ENCODE results near the gene FOXP4. TPM values are rescaled to one million over a fixed set of nuclear protein-coding genes. Genes with fewer than 3 reads are reported as not detected.

FOXP4 gene
- total RNA-seq, 2 donors from 2014 or later = 8.6 to 10.5 TPM

DNA sequence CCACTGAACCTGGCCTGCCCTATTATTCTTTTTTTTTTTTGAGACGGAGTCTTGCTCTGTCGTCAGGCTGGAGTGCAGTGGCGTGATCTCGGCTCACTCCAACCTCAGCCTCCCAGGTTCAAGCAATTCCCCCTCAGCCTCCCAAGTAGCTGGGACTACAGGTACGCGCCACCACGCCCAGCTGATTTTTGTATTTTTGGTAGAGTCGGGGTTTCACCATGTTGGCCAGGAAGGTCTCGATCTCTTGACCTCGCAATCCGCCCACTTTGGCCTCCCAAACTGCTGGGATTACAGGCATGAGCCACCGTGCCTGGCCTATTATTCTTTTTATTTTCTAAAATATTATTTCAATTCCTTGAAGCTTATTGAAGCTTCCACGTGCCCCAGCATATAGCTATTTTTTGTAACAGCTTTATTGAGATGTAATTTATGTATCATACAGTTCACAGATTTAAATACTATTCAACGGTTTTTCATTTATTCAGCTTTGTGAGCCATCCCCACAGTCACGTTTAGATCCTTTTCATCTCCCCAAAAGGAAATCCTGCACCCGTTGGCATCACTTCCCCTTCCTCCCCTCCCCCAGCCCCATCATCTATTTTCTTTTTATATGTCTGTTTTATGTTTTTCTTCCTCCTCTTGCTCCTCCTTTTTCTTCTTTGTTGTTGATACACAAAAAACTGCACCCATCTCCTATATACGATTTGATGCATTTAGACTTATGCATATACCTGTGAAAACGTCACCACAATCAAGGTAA is 78.6 kb downstream of the FOXP4 start:
- Histone ChIP-seq H3K4me1 (no peaks in the 10 kb centered on the region), H3K9me3 (no peaks in the 10 kb centered on the region), H3K27ac (no peak overlapping the region), H3K27me3 (no peaks in the 10 kb centered on the region), H3K36me3 (replicated peaks in 1 of 2; ENCODE audit: insufficient read depth in 1 of 2, low read depth in 2 of 2) (no peaks in the 10 kb centered on the region), H3K4me3 (no peak overlapping the region)
- no peak for TF ChIP-seq POLR2A (IDR thresholded peaks at IDR 0.05)
- TF ChIP-seq, protein P1, sequence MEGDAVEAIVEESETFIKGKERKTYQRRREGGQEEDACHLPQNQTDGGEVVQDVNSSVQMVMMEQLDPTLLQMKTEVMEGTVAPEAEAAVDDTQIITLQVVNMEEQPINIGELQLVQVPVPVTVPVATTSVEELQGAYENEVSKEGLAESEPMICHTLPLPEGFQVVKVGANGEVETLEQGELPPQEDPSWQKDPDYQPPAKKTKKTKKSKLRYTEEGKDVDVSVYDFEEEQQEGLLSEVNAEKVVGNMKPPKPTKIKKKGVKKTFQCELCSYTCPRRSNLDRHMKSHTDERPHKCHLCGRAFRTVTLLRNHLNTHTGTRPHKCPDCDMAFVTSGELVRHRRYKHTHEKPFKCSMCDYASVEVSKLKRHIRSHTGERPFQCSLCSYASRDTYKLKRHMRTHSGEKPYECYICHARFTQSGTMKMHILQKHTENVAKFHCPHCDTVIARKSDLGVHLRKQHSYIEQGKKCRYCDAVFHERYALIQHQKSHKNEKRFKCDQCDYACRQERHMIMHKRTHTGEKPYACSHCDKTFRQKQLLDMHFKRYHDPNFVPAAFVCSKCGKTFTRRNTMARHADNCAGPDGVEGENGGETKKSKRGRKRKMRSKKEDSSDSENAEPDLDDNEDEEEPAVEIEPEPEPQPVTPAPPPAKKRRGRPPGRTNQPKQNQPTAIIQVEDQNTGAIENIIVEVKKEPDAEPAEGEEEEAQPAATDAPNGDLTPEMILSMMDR (IDR thresholded peaks at IDR 0.05) = no peak
- ATAC-seq (no peak), DNase-seq (no peak)
- intact Hi-C loops (cut with DNase I) = no loop called here
- WGBS, 2 donors = 79 to 80% methylated on average over 18 of the region's 18 CpGs

DNA sequence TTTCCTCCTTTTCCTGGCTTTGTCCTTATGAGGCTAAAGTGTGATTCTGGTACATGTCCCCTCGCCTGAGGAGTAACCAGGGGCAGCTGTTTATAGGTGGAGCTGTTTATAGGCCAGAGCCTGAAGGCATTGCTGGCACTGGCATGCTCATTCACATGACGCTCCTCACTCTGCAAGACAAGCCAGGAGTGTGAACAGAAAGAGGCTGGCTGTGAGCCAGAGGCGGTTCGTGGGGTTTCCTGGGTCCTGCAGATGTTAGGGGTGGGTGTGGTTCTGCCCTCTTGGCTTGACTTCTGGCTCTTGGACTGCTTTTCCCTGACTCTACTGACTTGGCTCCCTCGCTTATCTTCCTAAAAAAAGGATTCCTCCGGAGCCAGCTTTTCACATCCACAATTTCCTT is 79.3 kb downstream of the FOXP4 start:
- Histone ChIP-seq H3K27me3 (no peaks in the 10 kb centered on the region), H3K4me1 (no peaks in the 10 kb centered on the region), H3K36me3 (replicated peaks in 1 of 2; ENCODE audit: insufficient read depth in 1 of 2, low read depth in 2 of 2) (no peaks in the 10 kb centered on the region), H3K9me3 (no peaks in the 10 kb centered on the region), H3K4me3 (no peak overlapping the region), H3K27ac (no peak overlapping the region)
- no peak for ATAC-seq
- 52 to 60% methylated on average over 5 to 6 of the region's 6 CpGs for WGBS, 2 donors
- no peak for DNase-seq
- TF ChIP-seq, protein P1 (IDR thresholded peaks at IDR 0.05) = no peak
- no peak for TF ChIP-seq POLR2A (IDR thresholded peaks at IDR 0.05)
- intact Hi-C loops (cut with DNase I) = no loop called here

DNA sequence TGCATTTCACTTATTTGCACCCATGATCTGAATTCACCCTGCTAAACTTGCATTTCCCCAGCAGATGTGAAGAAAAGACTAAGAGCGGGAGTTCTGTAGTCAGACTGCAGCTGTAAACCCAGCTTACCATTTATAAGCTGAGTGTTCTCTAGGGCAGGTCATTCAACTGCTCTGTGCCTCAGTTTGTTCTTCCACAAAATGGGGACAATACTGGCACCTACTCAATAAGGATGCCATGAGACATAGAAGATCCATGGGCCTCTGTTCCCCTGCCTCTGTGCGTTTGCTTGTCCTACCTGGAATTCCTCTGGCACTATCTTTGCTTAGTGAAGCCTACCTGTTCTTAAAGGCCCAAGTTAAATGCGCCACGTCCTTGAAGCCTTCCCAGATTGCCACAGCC is 79.8 kb downstream of the FOXP4 start:
- ATAC-seq (no peak), DNase-seq (no peak)
- no peak overlapping the region for H3K4me3 ChIP-seq
- intact Hi-C loops (cut with DNase I) = no loop called here
- H3K9me3 ChIP-seq = no peaks in the 10 kb centered on the region
- no peaks in the 10 kb centered on the region for H3K36me3 ChIP-seq (replicated peaks in 1 of 2; ENCODE audit: insufficient read depth in 1 of 2, low read depth in 2 of 2)
- no peaks in the 10 kb centered on the region for H3K27me3 ChIP-seq
- 88 to 91% methylated on average over 4 of the region's 4 CpGs for WGBS, 2 donors
- H3K27ac ChIP-seq = no peak overlapping the region
- no peaks in the 10 kb centered on the region for H3K4me1 ChIP-seq
- TF ChIP-seq, protein P1 (IDR thresholded peaks at IDR 0.05) = no peak
- TF ChIP-seq POLR2A (IDR thresholded peaks at IDR 0.05) = no peak

DNA sequence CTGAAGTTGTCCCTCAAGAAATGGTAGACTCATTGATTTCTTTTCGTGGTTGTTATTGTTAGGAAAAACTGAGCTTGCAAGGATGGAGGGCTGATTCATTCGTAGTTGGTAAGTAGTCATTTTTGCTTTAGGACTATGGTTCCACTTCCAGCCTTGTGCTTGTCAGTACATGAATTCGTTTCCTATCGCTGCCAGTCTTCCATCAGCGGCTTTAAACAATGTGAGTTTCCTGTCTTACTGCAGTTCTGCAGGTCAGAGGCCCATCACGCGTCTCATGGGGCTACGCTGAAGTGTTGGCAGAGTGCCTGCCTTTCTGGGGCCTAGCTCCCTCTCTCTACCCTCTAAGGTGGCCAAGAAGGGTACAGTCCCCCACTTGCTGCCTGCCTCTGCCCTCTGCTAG is 80.7 kb downstream of the FOXP4 start:
- Histone ChIP-seq H3K27ac (no peak overlapping the region), H3K27me3 (no peaks in the 10 kb centered on the region), H3K9me3 (no peaks in the 10 kb centered on the region), H3K4me1 (no peaks in the 10 kb centered on the region), H3K36me3 (replicated peaks in 1 of 2; ENCODE audit: insufficient read depth in 1 of 2, low read depth in 2 of 2) (no peaks in the 10 kb centered on the region), H3K4me3 (no peak overlapping the region)
- intact Hi-C loops (cut with DNase I) = no loop called here
- 78 to 87% methylated on average over 8 of the region's 8 CpGs for WGBS, 2 donors
- ATAC-seq (no peak), DNase-seq (no peak)
- TF ChIP-seq POLR2A (IDR thresholded peaks at IDR 0.05) = no peak
- TF ChIP-seq, protein P1 (IDR thresholded peaks at IDR 0.05) = no peak

DNA sequence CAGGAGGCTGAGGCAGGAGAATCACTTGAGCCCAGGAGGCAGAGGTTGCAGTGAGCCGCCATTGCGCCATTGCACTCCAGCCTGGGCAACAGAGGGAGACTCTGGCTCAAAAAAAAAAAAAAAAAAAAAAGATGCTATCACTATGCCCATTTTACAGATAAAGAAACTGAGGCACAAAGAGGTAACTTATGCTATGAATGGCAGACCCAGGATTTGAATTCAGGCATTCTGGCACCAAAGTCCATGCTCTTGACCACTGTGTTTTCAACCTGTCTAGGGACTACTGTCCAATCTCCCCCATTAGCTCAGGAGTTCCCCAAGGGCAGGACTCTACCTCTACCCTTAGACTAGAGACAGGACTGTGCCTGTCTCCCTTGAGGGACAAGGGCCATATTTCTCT is 82.9 kb downstream of the FOXP4 start:
- H3K4me3 ChIP-seq = no peak overlapping the region
- H3K9me3 ChIP-seq = no peaks in the 10 kb centered on the region
- H3K27me3 ChIP-seq = no peaks in the 10 kb centered on the region
- 95 to 100% methylated on average over 2 of the region's 2 CpGs for WGBS, 2 donors
- no peak overlapping the region for H3K27ac ChIP-seq
- no peak for DNase-seq
- no peak for ATAC-seq
- TF ChIP-seq, protein P1 (IDR thresholded peaks at IDR 0.05) = no peak
- no peak for TF ChIP-seq POLR2A (IDR thresholded peaks at IDR 0.05)
- intact Hi-C loops (cut with DNase I) = no loop called here
- no peaks in the 10 kb centered on the region for H3K4me1 ChIP-seq
- no peaks in the 10 kb centered on the region for H3K36me3 ChIP-seq (replicated peaks in 1 of 2; ENCODE audit: insufficient read depth in 1 of 2, low read depth in 2 of 2)

Measured in body of pancreas (tissue), 4 donors.